ENCODE data around the gene NDUFS5.
"Not testable (repeated sequence)": the region's sequence is repeated elsewhere in the genome, so short reads cannot be mapped to it uniquely, and the experiment has no call there.

The NDUFS5 gene

GRCh38 chr1:39020494-39020893, 5.7 kb upstream of the NDUFS5 start:
- not testable (repeated sequence) for H3K36me3 ChIP-seq (ENCODE audit: insufficient read depth, low read depth, low read length); H3K9me3 ChIP-seq (ENCODE audit: insufficient read depth, low read depth, low read length); H3K27me3 ChIP-seq (ENCODE audit: insufficient read depth, low read length); H3K4me3 ChIP-seq (ENCODE audit: low read length); H3K27ac ChIP-seq (ENCODE audit: low read length); H3K9ac ChIP-seq (ENCODE audit: low read depth, low read length)
- peaks cover 17% of the 10 kb centered on the region for H3K4me1 ChIP-seq (ENCODE audit: insufficient read depth, low read length)

DNA sequence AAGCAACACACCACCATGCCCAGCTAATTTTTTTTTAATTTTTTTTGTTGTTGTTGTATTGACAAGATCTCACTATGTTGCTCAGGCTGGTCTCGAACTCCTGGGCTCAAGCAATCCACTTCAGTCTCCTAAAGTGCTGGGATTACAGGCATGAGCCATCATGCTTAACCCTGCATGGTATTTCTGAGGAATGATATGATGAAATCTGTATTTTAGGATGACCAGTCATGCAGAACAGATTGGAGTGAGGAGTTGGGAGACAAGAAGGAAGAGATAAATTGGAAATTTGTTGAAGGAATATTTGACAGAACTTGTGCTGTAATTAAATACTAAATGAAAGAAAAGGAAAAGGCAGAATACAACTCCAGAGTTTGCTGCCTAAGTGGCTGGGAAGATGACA, 4.7 kb upstream of the NDUFS5 start:
- H3K4me3 ChIP-seq (ENCODE audit: low read length): no peak overlapping the region
- no peaks in the 10 kb centered on the region for H3K9me3 ChIP-seq (ENCODE audit: insufficient read depth, low read depth, low read length)
- no peaks in the 10 kb centered on the region for H3K36me3 ChIP-seq (ENCODE audit: insufficient read depth, low read depth, low read length)
- H3K27me3 ChIP-seq (ENCODE audit: insufficient read depth, low read length): no peaks in the 10 kb centered on the region
- H3K4me1 ChIP-seq (ENCODE audit: insufficient read depth, low read length): peaks cover 12% of the 10 kb centered on the region
- no peak overlapping the region for H3K9ac ChIP-seq (ENCODE audit: low read depth, low read length)
- no peak overlapping the region for H3K27ac ChIP-seq (ENCODE audit: low read length)

DNA sequence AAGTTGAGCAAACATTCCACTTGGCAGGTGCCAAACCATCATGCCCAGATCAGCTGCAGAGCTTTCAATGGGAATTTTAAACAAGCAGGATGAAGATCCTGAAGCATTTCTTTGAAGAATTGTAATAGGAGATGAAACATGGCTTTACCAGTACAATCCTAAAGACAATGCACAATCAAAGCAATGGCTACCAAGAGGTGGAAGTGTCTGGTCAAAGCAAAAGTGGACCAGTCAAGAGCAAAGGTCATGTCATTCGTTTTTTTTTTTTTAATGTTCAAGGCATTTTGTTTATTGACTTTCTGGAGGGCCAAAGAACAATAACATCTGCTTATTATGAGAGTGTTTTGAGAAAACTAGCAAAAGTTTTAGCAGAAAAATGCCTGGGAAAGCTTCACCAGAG, 3.0 kb upstream of the NDUFS5 start:
- Histone ChIP-seq H3K27me3 (ENCODE audit: insufficient read depth, low read length) (no peaks in the 10 kb centered on the region), H3K36me3 (ENCODE audit: insufficient read depth, low read depth, low read length) (0 out of 2 replicates have a peak, but pooled peaks cover under 1% of the 10 kb centered on the region), H3K9me3 (ENCODE audit: insufficient read depth, low read depth, low read length) (no peaks in the 10 kb centered on the region), H3K27ac (ENCODE audit: low read length) (no peak overlapping the region), H3K4me1 (ENCODE audit: insufficient read depth, low read length) (no peaks in the 10 kb centered on the region), H3K9ac (ENCODE audit: low read depth, low read length) (no peak overlapping the region), H3K4me3 (ENCODE audit: low read length) (no peak overlapping the region)

- H3K9me3 ChIP-seq (ENCODE audit: insufficient read depth, low read depth, low read length): no peaks in the 10 kb centered on the region
- H3K27me3 ChIP-seq (ENCODE audit: insufficient read depth, low read length): no peaks in the 10 kb centered on the region
- H3K4me3 ChIP-seq (ENCODE audit: low read length): peak overlapping the region; percentile 100
- peak overlapping the region; percentile 99 for H3K9ac ChIP-seq (ENCODE audit: low read depth, low read length)
- peak overlapping the region; percentile 93 for H3K27ac ChIP-seq (ENCODE audit: low read length)
- peaks cover 37% of the 10 kb centered on the region for H3K36me3 ChIP-seq (ENCODE audit: insufficient read depth, low read depth, low read length)
- no peaks in the 10 kb centered on the region for H3K4me1 ChIP-seq (ENCODE audit: insufficient read depth, low read length)
Observed at GRCh38 chr1:39026866-39027507, 837 bp downstream of the NDUFS5 start.

DNA sequence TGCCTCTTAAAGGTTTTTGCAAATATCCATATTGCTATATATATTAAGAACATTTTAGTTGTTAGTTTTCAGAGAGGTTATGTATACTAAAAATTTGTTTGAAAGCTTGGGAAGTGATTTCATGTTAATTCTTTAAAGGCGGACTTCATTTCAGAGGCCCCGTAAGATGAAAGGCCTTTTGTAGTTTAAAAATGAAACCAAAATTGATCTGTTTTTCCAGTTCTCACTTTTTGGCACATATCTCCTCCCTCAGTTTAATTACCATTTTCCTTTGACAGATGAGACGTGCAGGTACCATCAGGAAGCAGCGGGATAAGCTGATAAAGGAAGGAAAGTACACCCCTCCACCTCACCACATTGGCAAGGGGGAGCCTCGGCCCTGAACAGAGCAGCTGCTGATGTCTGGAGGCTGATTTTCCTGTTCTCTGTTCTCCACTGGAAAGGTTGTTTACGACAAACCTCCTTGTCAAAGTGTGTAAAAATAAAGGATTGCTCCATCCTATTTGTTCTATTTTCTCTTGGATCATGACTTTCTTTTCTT, 8.0 kb downstream of the NDUFS5 start:
- H3K36me3 ChIP-seq (ENCODE audit: insufficient read depth, low read depth, low read length): peaks cover 84% of the 10 kb centered on the region
- H3K4me3 ChIP-seq (ENCODE audit: low read length): no peak overlapping the region
- H3K9ac ChIP-seq (ENCODE audit: low read depth, low read length): no peak overlapping the region
- H3K27ac ChIP-seq (ENCODE audit: low read length): no peak overlapping the region
- H3K27me3 ChIP-seq (ENCODE audit: insufficient read depth, low read length): no peaks in the 10 kb centered on the region
- no peaks in the 10 kb centered on the region for H3K4me1 ChIP-seq (ENCODE audit: insufficient read depth, low read length)
- no peaks in the 10 kb centered on the region for H3K9me3 ChIP-seq (ENCODE audit: insufficient read depth, low read depth, low read length)

- no peak overlapping the region for H3K27ac ChIP-seq (ENCODE audit: low read length)
- peaks cover 61% of the 10 kb centered on the region for H3K36me3 ChIP-seq (ENCODE audit: insufficient read depth, low read depth, low read length)
- no peaks in the 10 kb centered on the region for H3K27me3 ChIP-seq (ENCODE audit: insufficient read depth, low read length)
- no peak overlapping the region for H3K4me3 ChIP-seq (ENCODE audit: low read length)
- no peaks in the 10 kb centered on the region for H3K4me1 ChIP-seq (ENCODE audit: insufficient read depth, low read length)
- H3K9me3 ChIP-seq (ENCODE audit: insufficient read depth, low read depth, low read length): no peaks in the 10 kb centered on the region
- no peak overlapping the region for H3K9ac ChIP-seq (ENCODE audit: low read depth, low read length)
Observed at GRCh38 chr1:39036678-39037077, 10.5 kb downstream of the NDUFS5 start.

GRCh38 chr1:39043513-39043912, 17.4 kb downstream of the NDUFS5 start:
- Histone ChIP-seq H3K36me3 (ENCODE audit: insufficient read depth, low read depth, low read length) (peaks cover 5% of the 10 kb centered on the region; the same call in 1 of the 2 replicates), H3K9ac (ENCODE audit: low read depth, low read length) (no peak overlapping the region), H3K27ac (ENCODE audit: low read length) (no peak overlapping the region), H3K4me3 (ENCODE audit: low read length) (no peak overlapping the region), H3K4me1 (ENCODE audit: insufficient read depth, low read length) (peaks cover 3% of the 10 kb centered on the region; the same call in 1 of the 2 replicates), H3K27me3 (ENCODE audit: insufficient read depth, low read length) (no peaks in the 10 kb centered on the region), H3K9me3 (ENCODE audit: insufficient read depth, low read depth, low read length) (no peaks in the 10 kb centered on the region)

- Histone ChIP-seq H3K27me3 (ENCODE audit: insufficient read depth, low read length) (no peaks in the 10 kb centered on the region), H3K36me3 (ENCODE audit: insufficient read depth, low read depth, low read length) (peaks cover 5% of the 10 kb centered on the region; the same call in 1 of the 2 replicates), H3K9me3 (ENCODE audit: insufficient read depth, low read depth, low read length) (no peaks in the 10 kb centered on the region), H3K9ac (ENCODE audit: low read depth, low read length) (no peak overlapping the region), H3K4me3 (ENCODE audit: low read length) (no peak overlapping the region), H3K4me1 (ENCODE audit: insufficient read depth, low read length) (peaks cover 3% of the 10 kb centered on the region; the same call in 1 of the 2 replicates), H3K27ac (ENCODE audit: low read length) (no peak overlapping the region)
Observed at GRCh38 chr1:39044762-39045161, 18.6 kb downstream of the NDUFS5 start.

DNA sequence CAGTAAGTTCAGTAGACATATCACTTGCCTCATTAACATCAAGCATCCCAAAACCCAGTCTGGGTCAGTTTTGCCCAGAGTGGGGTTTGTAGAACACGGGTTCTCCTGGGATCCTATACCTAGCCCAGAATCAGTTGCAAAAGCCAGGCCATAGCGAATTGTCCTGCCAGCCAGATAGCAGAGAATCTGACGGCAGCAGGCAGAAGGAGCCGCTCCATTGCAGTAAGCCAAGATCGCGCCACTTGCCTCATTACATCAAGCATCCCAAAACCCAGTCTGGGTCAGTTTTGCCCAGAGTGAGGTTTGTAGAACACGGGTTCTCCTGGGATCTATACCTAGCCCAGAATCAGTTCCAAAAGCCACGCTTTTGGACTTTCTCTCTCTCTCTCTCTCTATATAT, 19.1 kb downstream of the NDUFS5 start:
- H3K4me3 ChIP-seq (ENCODE audit: low read length): no peak overlapping the region
- no peak overlapping the region for H3K9ac ChIP-seq (ENCODE audit: low read depth, low read length)
- H3K9me3 ChIP-seq (ENCODE audit: insufficient read depth, low read depth, low read length): no peaks in the 10 kb centered on the region
- H3K36me3 ChIP-seq (ENCODE audit: insufficient read depth, low read depth, low read length): peaks cover 5% of the 10 kb centered on the region; the same call in 1 of the 2 replicates
- peaks cover 3% of the 10 kb centered on the region; the same call in 1 of the 2 replicates for H3K4me1 ChIP-seq (ENCODE audit: insufficient read depth, low read length)
- no peak overlapping the region for H3K27ac ChIP-seq (ENCODE audit: low read length)
- no peaks in the 10 kb centered on the region for H3K27me3 ChIP-seq (ENCODE audit: insufficient read depth, low read length)

DNA sequence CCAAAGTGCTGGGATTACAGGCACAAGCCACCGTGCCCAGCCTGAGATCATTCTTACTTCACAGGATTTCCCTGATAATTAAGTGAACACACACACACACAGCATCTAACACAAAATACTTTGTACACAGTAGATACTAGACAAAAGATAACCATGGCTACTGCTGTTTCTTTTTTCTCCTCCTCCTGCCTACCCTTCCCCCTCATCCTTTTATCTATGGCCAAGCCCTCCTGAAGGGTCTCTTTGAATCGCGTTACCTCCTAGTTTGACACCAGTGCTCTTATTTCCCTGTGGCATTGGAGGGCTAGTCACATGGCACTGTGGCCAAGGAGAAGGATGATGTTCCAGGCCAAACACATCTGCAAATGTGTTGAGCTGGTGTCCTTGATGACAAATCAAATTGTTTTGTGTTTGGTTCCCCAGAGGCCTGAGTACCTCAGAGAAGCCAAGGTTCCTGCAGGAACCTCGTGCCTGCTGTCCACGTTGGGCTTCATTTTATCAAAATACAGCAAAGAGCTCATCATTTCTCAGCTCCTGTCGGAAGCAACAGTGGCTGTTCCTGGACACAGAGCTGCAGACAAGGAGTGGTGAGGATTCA, 20.6 kb downstream of the NDUFS5 start:
- Histone ChIP-seq H3K4me1 (ENCODE audit: insufficient read depth, low read length) (peaks cover 3% of the 10 kb centered on the region), H3K9me3 (ENCODE audit: insufficient read depth, low read depth, low read length) (no peaks in the 10 kb centered on the region), H3K9ac (ENCODE audit: low read depth, low read length) (no peak overlapping the region), H3K4me3 (ENCODE audit: low read length) (no peak overlapping the region), H3K36me3 (ENCODE audit: insufficient read depth, low read depth, low read length) (peaks cover 5% of the 10 kb centered on the region; the same call in 1 of the 2 replicates), H3K27me3 (ENCODE audit: insufficient read depth, low read length) (no peaks in the 10 kb centered on the region), H3K27ac (ENCODE audit: low read length) (no peak overlapping the region)

DNA sequence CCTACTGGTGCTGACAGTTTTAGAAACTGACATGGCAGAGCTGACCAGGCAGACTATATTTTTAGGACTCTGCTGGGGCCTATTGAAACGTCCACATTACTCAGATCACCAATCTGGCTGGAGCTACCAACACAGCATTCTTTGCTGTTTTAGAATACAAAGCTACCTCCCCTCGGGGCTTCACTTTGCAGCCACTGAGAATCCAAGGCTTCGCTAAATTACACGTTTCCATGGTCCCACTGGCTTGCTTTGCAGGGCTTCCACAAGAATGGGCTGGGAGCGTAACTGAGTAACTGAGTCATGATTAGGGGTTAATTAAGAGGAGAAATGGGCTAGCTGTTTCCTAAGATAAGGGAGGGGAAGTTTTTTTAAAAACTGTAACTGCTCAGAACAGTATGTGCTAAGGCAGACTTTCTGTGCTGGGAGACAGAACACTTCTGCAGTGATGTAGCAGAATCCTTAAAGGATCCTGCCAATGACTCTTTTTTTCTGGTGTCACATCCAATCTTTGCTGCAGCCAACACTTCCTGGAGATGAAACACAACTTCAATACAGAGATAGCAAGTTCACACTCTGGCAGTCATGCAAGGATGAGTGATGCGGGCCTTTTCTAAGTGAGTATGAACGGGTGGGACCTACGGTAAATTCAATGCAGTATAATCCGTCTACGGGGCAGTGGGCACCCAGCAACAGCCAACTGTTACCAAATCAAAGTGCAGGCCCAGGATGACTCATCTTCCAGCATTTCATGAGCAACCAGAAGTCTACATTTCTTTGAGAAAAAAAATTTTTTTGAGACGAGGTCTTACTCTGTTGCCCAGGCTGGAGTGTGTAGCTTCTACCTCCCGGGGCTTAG, 21.5 kb downstream of the NDUFS5 start:
- Histone ChIP-seq H3K36me3 (ENCODE audit: insufficient read depth, low read depth, low read length) (peaks cover 3% of the 10 kb centered on the region; the same call in 1 of the 2 replicates), H3K9ac (ENCODE audit: low read depth, low read length) (no peak overlapping the region), H3K27me3 (ENCODE audit: insufficient read depth, low read length) (no peaks in the 10 kb centered on the region), H3K4me1 (ENCODE audit: insufficient read depth, low read length) (peaks cover 9% of the 10 kb centered on the region), H3K9me3 (ENCODE audit: insufficient read depth, low read depth, low read length) (no peaks in the 10 kb centered on the region), H3K4me3 (ENCODE audit: low read length) (no peak overlapping the region), H3K27ac (ENCODE audit: low read length) (no peak overlapping the region)

Measured in iPS-20b (cell line).